ENCODE data around the gene FOXP1. TPM values are rescaled to one million over a fixed set of nuclear protein-coding genes. Genes with fewer than 3 reads are reported as not detected.
A peak's percentile ranks its signal among the peaks of the same experiment; 100 is the strongest.

FOXP1 gene
- total and polyA plus RNA-seq, 2 of the 13 experiments (the other 11 are each of a cell fraction or from before 2014, with no cell fraction given), result 40.4 to 59.0 TPM

- TF ChIP-seq TCF7 (IDR thresholded peaks at IDR 0.05; ENCODE audit: low read depth) (peak; percentile 95), TOE1 (CRISPR knock-in tag; IDR thresholded peaks at IDR 0.05) (0 out of 2 replicates have a peak, but pooled peaks have one; percentile 30), KLF13 (CRISPR knock-in tag; IDR thresholded peaks at IDR 0.05) (no peak), ZNF230 (CRISPR knock-in tag; IDR thresholded peaks at IDR 0.05) (0 out of 2 replicates have a peak, but pooled peaks have one; percentile 23), CC2D1A (CRISPR knock-in tag; IDR thresholded peaks at IDR 0.05) (no peak), NONO (IDR thresholded peaks at IDR 0.05) (no peak), NONO (CRISPR knock-in tag; conservative IDR thresholded peaks at IDR 0.05) (peak; percentile 72), GZF1 (CRISPR knock-in tag; IDR thresholded peaks at IDR 0.05) (no peak), ZNF720 (CRISPR knock-in tag; IDR thresholded peaks at IDR 0.05) (no peak), HNF1A (IDR thresholded peaks at IDR 0.05; ENCODE audit: low read depth) (peak; percentile 97), HNF1A (CRISPR knock-in tag; IDR thresholded peaks at IDR 0.05; ENCODE audit: borderline replicate concordance) (peak; percentile 97), ZNF441 (CRISPR knock-in tag; IDR thresholded peaks at IDR 0.05; ENCODE audit: borderline replicate concordance) (peak; percentile 82), SALL1 (CRISPR knock-in tag; IDR thresholded peaks at IDR 0.05) (peak; percentile 93; the same call in 1 of the 2 replicates), ZNF839 (CRISPR knock-in tag; IDR thresholded peaks at IDR 0.05; ENCODE audit: borderline replicate concordance) (no peak), ARID5B (CRISPR knock-in tag; IDR thresholded peaks at IDR 0.05) (peak; percentile 98), PRMT3 (CRISPR knock-in tag; IDR thresholded peaks at IDR 0.05; ENCODE audit: borderline replicate concordance, low read depth) (peak; percentile 74; the same call in 1 of the 2 replicates), RELA (CRISPR knock-in tag; IDR thresholded peaks at IDR 0.05) (no peak), MAFG (CRISPR knock-in tag; IDR thresholded peaks at IDR 0.05) (no peak), ZMYM4 (CRISPR knock-in tag; IDR thresholded peaks at IDR 0.05) (peak; percentile 89), CREB3 (CRISPR knock-in tag; IDR thresholded peaks at IDR 0.05) (no peak), ZNF674 (CRISPR knock-in tag; IDR thresholded peaks at IDR 0.05; ENCODE audit: low read depth) (no peak), ZNF782 (CRISPR knock-in tag; IDR thresholded peaks at IDR 0.05; ENCODE audit: borderline replicate concordance) (no peak; the same call in 1 of the 2 replicates)
Measured at GRCh38 chr3:71208211-71209095, 375.1 kb downstream of the FOXP1 start (continued).
